GM19324 (cell line): Measurements from ENCODE around the gene CAMSAP3.
A peak's percentile ranks its signal among the peaks of the same experiment; 100 is the strongest.
"Not testable (repeated sequence)": the region's sequence is repeated elsewhere in the genome, so short reads cannot be mapped to it uniquely, and the experiment has no call there.

Experiments
- ATAC-seq: cut with Tn5 transposase; IDR thresholded peaks from one replicate; pipeline ENCODE4 v1.9.1; 2021; ENCODE audit warnings: mild to moderate bottlenecking, moderate library complexity; ENCODE audit not compliant: unreplicated experiment, low FRiP score

Gene CAMSAP3

DNA sequence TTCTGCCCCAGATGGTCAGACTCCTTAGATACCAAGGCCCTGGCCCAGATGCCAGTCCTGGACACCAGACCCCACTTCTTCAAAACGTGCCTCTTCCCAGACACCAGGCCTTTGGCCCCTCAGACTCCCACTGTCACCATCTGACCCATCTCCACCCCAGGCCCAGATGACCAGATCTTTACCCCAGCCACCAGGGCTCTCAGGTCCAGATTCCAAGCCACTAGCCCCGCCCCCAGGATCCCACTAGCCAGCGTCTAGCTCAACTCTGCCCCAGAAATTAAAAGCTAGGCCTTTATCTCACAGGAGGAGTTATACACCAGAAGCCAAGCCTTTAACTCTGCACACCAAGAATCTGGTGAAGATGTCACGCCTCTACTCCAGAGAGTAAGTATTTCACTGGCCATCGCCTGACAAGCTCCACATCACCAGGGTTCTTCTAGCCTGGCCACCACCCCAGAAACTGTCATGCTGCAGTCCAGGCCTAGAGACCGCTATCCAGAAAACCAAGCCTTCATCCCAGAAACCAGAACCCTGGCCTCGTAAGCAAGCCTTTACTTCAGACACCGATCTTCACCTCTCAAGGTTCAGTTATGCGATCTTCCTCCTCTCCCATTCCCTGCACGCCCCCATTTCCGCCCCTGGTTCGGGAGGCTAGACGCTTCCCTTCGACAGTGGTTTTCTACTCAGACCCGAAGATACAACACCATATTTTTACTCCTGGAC lies 33.1 kb downstream of the CAMSAP3 start:
- no peak for ATAC-seq

DNA sequence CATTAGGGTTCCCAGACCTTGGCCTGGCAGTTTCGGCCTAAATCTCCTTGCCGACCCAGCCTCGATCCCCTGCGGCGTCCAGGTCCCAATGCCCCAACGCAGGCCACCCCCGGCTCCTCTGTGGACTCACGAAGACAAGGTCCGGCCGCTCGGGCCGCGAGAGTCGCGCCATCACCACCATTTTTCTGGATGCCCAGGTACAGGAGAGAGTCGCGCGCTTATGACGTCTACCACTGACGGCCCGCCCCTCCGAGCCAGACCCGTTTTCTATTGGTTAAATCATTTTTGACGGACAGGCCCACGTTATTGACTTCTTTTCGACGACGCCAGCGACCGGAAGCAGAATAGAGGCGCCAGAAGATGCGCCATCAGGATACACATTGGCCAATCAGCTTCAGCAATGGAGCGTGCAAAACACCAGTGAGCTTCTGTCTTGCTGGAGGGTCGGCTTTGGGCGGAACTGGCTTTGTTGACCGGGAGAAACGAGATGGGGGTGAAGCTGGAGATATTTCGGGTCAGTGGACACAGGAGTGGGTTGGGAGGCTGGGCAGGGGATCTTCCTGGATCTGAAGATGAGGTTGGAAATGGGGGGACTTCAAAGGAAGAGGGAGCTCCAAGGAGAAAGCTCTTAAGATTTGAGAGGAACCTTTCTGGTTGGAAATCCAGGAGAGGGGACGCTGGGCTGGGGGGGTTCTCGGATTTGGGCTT lies 33.8 kb downstream of the CAMSAP3 start, which contains the start of the genes PET100 and XAB2:
TSS of gene PET100 (plus strand) at position 447 of the 708 bp plus-strand sequence. CDS start at position 488, 41 bp downstream.
TSS of gene XAB2 (minus strand) at position 199 of the 708 bp plus-strand sequence. CDS start at position 181, 18 bp downstream.
- peak; percentile 92 for ATAC-seq

DNA sequence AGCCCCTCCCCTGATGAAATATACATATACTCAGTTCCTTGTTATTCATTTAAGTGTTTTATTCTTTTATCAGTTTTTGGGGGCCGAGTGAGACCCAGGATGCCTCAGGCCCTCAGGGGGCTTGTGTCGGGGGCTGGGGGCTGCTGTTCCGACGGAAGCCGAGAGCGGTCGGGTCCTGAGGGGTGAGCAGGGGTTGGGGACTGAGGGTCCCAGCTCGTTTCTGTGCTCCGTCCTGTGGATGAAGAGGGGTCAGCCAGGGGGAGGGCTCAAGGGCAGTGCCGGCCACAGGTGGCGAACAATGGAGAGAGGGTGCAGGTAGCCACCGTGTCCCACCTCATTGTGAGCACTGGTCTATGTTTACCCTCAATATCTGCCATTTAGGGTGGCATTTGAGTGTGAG lies 35.9 kb downstream of the CAMSAP3 start:
- ATAC-seq: no peak

DNA sequence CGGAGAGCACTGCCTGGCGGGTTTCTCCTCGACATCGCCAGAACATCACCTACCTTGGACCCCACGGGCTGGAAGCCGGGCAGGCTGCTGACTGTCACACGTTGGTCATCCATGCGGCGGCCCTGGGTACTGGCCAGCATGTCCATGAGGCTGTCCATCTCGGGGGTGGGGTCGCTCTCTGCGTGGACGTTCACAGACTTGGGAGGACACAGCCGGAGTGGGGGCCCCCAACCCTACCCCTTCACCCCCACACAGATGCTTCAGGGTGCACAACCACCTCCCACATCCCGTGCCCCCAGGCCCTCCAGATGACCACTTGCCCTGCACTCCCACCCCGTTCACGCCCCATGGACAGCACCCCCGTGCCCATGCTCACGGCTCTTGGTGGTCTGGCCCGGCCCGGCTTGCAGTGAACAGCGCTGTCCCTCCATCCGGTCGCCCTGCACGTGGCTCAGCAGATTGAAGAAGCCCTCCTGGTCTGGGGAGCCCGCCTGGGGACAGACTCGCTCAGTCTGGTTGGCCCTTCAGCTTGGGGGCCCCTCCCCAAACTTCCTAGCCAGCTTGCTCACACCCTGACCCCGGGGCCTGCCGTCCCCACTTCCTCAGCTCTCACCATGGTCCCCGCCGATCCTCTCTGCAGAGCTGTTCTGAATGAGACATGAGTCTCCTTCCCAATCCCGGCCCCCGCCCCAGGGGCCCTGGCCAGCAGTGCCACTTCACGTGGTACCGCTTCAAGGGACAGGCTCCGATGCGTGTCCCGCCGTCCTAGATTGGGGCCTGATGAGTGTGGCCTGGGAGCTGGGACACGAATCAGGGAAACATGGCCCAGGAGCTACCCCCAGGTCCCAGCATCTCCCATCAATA lies 36.9 kb downstream of the CAMSAP3 start:
- no peak for ATAC-seq

DNA sequence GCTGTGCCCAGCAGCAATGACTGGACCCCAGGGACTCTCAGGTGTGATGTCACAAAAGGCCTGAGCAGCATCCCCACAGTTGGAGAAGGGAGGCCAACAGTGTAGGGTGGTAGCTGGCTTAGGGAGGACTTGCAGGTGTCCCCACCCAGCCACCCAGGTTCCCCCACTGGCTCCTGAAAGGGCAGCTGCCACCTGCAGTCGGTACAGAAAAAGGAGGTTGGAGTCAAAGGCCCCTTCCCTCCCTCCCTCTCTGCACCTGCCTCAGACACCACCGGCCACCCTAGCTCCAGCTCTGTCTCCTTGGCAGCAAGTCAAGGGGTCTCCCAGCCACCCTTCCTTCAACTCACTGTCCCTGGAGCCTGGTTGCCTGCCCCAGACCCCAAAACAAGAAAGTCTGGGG lies 38.0 kb downstream of the CAMSAP3 start, which contains the start of gene PCP2:
TSS of gene PCP2 (minus strand) at position 22 of the 400 bp plus-strand sequence. CDS start 262 bp downstream, outside the sequence.
- no peak for ATAC-seq

DNA sequence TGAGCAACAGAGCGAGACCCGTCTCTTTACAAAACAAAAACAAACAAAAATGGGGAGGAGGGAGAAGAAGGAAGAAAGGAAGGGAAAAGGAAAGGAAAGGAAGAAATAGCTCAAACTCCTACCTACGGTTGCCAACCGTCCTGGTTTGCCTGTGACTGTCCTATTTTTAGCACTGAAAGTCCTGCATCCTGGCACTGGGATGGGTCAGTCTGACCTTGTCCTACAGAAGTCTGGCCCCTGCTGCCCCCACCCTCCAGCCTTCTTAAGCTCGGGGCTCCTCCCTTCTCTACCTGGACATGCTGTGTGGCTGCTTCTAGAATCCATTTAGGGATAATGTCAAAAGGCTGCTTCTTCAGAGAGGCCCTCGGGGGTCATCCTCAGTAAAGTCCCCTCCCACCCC lies 40.0 kb downstream of the CAMSAP3 start:
- ATAC-seq: no peak

DNA sequence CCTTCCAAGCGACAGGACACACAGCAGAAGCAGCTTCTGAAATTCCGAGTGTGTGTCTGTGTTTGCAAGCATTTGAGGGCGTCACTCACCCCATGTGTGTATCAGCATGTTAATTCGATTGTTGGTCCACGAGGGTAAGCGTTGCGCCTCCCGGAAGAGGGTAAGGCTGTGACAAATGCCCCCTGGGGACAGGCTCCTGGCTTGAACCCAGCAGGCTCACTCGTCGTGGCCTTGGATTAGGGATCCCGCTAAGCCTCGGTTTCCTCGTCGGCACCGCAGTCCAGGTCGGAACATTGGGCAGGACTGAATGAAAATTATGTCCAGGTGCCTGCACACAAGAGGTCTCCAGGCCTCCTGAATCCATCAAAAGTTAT lies 40.6 kb downstream of the CAMSAP3 start:
- no peak for ATAC-seq

DNA sequence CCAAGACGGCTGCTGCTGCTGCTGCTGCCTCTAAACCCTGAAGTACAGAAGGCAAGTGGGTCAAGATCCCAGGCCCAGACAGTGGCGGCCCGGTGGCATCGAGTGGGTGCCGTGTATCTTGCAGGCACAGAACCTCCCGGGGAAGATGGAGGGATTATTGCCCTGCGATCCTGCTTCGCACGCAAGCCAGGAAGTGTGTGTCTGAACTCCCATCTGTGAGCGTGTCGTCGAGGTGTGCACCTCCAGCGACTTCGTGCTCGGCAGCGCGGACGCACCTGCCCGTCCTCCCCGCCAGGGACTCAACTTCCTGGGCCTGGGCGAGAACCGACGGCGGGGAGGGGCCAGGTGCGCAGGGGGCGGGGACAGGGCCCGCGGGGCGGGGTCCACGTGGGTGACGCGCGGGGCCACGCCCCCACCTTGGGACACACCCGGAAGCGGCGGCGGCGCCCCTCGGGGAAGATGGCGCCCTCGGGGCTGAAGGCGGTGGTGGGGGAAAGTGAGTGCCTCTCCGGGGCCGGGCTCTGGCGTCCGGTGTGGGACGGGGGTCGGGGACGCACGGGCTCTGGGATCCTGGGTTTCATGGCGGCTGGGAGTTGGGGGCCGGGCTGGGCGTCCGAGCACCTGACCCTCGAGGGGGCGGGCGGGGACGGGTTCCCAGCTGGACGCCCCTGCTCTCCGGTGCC lies 41.2 kb downstream of the CAMSAP3 start, which contains the start of gene STXBP2:
TSS of gene STXBP2 (plus strand) at position 420 of the 683 bp plus-strand sequence. CDS start at position 460, 40 bp downstream.
- ATAC-seq: peak; percentile 80

DNA sequence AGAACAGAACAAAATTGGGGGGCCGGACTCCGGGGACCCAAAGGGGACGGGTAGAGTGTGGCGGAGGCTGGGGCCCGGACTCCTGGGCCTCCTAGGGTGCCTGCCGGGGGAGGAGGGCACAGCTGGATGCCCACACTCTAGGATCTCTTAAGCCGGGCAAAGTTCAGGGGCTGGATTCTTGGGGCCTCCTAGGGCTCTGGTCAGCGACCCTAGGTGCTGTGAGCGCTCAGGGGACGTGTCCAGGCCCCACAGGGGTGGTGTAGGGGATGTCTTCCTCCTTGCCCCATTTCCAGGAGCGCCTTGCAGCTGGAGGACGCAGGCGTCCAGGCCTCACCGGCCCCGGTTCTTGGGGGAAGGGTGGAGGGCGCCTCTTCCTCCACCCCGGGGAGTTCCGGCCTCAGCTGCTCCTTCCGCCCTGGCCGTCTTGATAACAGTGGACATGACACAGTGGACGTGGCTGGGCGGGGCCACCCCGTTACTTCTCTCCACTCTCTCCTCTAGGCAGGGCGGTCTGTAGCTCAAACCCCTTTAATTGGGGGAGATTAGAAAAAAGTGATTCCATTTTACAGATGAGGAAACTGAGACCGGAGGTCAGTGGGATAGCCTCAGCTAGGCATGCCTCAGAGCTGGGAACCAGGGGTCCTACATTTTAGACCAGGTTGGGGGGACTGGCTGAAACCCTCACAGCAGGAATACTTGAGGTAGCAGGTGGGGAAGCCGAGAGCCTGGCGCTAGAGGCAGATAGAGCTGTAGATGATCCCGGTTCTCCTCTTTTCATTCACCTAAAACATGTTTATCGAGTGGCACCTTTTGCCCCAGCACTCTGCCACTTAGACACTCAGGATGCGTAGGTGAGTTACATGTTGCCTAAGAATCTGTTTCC lies 42.0 kb downstream of the CAMSAP3 start:
- ATAC-seq: peak; percentile 16

DNA sequence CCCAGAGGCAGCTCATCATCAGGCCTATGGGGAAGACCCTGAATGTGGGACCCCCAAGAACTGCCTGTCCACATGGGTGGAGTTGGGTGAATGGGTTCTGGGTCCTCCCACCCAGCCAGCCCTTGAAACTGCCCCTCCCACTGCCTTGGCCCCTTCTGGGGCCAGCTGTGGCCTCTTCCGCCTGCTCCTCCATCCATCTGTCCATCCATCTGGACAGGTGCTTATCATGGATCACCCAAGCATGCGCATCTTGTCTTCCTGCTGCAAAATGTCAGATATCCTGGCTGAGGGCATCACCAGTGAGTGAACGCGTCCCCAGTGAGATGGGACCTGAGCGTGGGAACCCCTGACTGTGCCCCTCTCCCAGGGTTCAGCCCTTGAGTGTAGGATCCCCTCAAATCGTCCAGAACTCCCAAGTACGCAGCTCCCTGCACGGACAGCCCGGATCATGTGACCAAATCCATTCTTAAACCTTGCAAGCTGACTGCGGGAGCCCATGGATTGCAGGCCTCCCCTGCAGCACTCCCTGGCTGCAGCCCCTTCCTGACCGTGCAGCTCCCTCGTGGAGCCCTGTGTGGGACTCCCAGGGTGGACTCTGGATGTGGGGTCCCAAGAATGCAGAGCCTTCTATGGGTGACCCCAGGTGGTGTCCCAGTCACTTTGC lies 43.3 kb downstream of the CAMSAP3 start:
- ATAC-seq: no peak

DNA sequence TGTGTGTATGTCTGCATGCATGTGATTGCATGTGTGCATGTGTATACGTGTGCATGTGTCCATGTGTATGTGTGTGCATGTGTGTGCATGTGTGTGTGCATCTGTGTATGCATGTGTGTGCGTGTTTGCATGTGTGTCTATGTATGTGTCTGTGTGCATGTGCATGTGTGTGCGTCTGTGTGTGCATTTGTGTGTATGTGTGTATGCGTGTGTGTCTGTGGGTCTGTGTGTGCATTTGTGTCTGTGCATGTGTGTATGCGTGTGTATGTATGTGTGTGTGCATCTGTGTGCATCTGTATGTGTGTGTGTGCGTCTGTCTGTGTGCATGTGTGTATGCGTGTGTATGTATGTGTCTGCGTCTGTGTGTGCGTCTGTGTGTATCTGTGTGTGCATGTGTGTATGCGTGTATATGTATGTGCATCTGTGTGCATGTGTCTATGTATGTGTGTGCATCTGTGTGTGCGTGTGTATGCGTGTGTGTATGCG lies 44.2 kb downstream of the CAMSAP3 start:
- ATAC-seq: no peak

DNA sequence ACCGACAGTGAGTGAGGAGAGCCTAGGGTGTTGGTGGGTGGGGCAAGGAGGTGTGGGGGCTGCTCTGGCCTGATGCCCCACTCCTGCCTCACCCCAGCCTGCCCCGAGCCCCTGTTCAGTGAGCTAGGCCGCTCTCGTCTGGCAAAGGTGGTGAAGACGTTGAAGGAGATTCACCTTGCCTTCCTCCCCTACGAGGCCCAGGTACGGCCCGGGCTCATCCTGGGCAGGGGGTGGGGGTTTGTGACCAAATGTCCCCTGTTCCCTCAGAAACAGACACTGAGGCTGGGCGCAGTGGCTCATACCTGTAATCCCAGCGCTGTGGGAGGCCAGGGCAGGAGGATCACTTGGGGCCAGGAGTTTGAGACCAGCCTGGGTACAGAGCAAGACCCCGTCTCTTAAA lies 45.1 kb downstream of the CAMSAP3 start:
- no peak for ATAC-seq

DNA sequence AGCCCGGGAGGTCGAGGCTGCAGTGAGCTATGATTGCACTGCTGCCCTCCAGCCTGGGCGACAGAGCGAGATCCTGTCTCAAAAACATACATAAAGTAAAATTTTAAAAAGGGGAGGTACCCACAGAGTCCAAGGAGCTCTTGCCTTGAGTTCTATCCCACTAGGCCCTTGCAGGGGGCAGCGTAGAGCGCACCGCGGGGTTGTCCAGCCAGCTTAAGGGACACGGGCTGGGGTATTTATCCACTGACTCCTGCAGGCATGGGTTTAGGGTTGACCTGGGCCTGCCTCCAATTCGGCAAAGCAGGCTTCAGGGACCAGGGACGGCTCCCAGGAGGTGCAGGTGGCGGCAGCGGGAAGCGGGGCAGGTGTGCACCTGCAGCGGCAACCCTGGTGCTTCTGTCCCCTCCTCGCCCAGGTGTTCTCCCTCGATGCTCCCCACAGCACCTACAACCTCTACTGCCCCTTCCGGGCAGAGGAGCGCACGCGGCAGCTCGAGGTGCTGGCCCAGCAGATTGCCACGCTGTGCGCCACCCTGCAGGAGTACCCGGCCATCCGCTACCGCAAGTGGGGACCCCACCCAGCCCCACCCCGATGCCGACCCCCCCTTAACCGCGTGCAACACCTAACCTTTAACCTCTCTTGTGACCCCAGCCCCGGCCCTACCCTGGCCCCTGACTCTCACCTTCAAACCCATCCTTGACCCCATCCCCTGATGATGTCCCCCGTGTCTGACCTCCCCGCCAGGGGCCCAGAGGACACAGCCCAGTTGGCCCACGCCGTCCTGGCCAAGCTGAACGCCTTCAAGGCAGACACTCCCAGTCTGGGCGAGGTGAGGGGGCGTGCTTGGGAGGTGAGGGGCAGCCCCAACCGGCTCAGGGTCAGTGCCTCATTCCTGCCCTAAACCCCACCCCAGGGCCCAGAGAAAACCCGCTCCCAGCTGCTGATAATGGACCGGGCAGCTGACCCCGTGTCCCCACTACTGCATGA lies 45.9 kb downstream of the CAMSAP3 start:
- no peak for ATAC-seq

DNA sequence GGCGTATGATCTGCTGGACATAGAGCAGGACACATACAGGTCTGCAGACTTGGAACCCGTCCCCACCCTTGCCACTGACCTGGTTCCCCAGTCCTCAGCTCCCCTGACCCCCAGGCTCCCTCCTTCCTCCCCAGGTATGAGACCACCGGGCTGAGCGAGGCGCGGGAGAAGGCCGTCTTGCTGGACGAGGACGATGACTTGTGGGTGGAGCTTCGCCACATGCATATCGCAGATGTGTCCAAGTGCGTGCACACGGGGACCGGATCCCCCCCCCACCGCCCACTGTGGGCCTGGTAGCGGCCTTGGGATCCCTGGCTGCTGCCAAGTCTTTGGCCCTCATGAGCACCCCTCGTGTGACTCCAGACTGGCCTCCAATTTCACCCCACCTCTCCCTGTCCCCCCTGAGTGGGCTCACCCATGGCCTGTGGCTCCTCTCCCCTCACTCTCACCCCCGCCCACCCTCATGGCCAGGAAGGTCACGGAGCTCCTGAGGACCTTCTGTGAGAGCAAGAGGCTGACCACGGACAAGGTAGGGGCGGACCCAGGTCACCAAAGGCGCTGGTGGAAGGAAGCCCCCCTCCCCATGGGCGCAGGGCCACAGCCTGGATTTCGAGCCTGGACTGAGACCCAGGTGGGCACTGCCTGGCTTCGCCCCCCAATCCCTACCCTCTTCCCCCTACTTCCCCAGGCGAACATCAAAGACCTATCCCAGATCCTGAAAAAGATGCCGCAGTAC lies 46.8 kb downstream of the CAMSAP3 start:
- no peak for ATAC-seq

DNA sequence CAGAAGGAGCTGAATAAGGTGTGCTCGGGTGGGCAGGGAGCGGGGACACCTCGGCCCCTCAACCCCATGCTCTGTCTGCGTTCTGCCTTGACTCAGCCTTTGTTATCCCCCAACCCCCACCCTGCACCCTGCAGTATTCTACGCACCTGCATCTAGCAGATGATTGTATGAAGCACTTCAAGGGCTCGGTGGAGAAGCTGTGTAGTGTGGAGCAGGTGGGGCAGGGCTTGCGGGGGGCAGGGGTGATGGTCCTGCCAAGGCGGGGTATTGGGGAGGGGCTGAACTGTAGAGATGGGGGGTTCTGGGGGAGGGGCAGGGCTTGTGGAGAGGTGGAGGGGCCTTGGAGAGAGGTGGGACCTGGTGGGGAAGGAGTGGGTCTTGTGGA lies 47.4 kb downstream of the CAMSAP3 start:
- ATAC-seq: no peak

DNA sequence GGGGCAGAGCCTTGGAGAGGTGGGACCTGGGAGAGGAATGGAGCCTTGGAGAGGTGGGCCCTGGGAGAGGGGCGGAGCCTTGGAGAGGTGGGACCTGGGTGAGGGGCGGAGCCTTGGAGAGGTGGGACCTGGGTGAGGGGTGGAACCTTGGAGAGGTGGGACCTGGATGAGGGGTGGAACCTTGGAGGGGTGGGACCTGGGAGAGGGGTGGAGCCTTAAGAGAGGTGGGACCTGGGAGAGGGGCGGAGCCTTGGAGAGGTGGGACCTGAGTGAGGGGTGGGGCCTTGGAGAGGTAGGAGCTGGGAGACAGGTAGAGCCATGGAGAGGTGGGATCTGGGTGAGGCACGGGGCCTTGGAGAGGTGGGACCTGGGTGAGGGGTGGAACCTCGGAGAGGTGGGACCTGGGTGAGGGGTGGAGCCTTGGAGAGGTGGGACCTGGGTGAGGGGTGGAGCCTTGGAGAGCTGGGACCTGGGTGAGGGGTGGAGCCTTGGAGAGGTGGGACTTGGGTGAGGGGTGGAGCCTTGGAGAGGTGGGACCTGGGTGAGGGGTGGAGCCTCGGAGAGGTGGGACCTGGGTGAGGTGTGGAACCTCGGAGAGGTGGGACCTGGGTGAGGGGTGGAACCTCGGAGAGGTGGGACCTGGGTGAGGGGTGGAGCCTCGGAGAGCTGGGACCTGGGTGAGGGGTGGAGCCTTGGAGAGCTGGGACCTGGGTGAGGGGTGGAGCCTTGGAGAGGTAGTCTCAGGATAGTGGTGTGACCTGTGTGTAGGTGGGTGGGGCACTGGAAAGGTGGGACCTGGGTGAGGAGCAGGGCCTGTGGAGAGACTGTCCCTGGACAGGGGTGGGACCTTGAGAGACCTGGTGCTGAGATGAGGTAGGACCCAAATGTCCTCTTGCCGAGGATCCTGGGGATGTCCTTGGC lies 48.2 kb downstream of the CAMSAP3 start:
- not testable (repeated sequence) for ATAC-seq
